Measurements from ENCODE around the gene TUBB4B. TPM values are rescaled to one million over a fixed set of nuclear protein-coding genes. Genes with fewer than 3 reads are reported as not detected.
"Not testable (repeated sequence)": the region's sequence is repeated elsewhere in the genome, so short reads cannot be mapped to it uniquely, and the experiment has no call there.

TUBB4B gene
- total RNA-seq, 2 donors from 2014 or later, result 353 to 486 TPM

DNA sequence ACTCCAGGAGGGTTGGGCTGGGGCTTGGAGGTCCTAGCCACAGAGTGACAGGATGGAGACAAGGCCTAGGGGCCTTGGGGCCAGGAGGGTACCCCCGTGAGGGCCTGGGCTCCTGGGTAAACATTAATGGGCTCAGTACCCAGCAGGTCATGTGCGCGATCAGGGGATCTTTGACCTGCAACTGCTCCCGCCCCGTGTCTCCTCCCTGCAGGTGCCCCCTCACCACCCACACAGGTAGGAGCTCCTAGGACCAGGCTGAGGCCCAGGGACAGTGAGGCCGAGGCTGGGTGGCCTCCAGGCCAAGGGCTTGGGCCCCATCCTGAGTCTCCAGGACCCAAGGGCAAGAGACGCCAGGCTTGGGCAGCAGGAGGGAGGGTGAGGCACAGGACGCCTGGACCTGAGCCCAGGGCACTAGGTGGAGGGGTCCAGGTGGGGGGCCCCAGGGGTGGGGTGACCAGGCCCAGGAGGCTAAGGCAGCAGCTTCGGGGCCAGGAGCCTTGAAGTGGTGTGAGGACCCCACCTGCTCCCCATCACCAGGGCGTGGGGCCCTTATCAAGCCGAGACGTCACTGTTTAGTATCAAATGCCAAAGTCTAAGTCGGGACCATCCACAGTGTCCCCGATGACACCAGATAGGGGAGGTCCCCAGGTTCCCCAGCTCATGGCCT is 10.2 kb upstream of the TUBB4B start, which contains the start of gene SLC34A3:
SLC34A3 (plus strand) TSS at position 197 of the 667 bp plus-strand sequence. CDS start 802 bp downstream, outside the sequence.
- no peak for DNase-seq
- no peak for ATAC-seq
- intact Hi-C loops (cut with DNase I, micrococcal nuclease), result loop anchor here in 1 of 2 donors (10.0 kb wide), 1 partner anchor 116 kb away; the partner anchor contains the start of gene DPP7

DNA sequence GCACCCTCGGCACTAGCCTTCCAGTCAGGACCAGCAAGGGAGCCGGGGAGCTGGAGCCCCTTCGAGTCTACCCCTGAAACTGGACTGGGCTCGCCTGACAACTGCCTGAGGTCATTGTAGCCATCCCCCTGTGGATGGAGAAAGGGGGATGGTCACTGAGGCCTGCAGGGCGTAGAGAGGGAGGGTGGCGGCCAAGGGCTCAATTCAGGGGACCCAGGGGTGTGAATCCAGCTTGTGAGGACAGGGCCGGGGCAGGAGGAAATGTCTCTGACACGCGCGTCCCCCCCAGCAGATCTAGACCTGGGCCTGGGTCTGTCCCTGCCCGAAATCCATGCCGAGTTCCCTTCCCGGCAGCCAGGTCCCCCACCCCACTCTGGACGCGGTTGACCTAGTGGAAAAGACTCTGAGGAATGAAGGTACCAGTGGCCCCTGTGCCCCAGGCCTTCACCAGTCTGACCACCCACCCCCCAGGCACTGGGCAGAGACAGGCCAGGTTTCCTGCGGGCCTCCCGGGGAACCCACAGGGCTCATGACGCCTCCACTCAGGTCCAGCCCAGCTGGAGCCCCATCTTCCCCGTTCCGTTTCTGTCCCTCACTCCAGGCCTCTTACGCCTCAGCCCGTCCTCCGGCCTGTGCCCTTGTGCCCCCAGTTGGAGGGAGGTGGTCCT is 9.6 kb upstream of the TUBB4B start:
- no peak for ATAC-seq
- intact Hi-C loops (cut with DNase I, micrococcal nuclease), result loop anchor here in 1 of 2 donors (10.0 kb wide), 1 partner anchor 117 kb away; the partner anchor contains the start of gene DPP7
- DNase-seq, result no peak

DNA sequence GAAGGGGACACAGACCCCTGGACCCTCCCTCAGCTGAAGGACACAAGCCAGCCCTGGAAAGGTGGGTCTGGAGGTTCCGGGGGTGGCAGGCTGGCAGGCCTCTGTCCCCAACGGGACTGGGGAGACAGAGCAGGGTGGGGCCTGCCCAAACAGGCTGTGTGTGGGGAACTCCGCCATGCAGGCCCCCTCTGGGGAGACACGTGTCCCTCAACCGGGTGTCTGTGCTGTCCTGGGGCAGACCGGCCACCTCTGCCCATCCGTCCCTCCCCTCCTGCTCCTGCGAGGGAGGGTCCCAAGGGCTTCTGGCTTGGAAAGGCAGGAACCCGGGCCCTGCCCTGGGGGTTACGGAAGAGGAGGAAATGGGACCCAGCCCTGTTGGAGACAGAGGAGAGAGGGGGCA is 9.0 kb upstream of the TUBB4B start:
- ATAC-seq (no peak), DNase-seq (no peak)
- intact Hi-C loops (cut with DNase I, micrococcal nuclease), result loop anchor here in 1 of 2 donors (10.0 kb wide), 1 partner anchor 117 kb away; the partner anchor contains the start of gene DPP7

DNA sequence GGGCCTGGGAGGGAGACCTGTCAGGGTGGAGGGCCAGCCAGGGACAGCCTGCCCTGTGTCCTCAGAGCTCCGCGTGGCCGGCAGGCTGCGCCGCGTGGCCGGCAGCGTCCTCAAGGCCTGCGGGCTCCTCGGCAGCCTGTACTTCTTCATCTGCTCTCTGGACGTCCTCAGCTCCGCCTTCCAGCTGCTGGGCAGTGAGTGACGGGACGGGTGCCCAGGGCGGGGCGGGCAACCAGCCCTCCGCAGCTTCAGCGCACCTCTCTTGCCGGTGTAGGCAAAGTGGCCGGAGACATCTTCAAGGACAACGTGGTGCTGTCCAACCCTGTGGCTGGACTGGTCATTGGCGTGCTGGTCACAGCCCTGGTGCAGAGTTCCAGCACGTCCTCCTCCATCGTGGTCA is 8.6 kb upstream of the TUBB4B start:
- ATAC-seq, result peak; percentile 42
- intact Hi-C loops (cut with DNase I, micrococcal nuclease), result loop anchor here in 1 of 2 donors (10.0 kb wide), 1 partner anchor 118 kb away; the partner anchor contains the start of gene DPP7

DNA sequence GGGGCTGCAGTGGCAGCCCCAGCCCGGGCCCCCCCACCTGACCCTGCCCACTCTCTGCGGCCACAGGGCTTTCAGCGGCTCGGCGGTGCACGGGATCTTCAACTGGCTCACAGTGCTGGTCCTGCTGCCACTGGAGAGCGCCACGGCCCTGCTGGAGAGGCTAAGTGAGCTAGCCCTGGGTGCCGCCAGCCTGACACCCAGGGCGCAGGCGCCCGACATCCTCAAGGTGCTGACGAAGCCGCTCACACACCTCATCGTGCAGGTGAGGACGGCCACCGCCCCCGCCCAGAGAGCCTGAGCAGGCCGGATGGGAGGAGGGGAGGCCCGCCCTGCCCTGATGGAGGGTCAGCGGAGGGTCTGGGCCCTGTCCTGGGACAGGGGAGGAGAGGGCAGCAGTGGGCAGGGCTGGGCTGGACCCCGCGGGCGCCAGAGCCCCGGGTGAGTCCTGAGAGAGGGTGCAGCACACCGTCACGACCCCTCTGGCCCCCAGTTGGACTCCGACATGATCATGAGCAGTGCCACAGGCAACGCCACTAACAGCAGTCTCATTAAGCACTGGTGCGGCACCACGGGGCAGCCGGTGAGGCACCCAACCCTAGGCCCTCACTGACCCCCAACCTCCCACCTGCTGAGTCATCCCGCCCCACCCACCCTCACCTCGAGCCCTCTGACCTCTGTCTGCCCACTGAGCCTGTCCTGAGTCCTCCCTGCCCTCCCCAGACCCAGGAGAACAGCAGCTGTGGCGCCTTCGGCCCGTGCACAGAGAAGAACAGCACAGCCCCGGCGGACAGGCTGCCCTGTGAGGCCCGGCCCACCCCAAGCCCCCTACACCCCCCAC is 7.7 kb upstream of the TUBB4B start:
- ATAC-seq, result peak; percentile 12
- intact Hi-C loops (cut with DNase I, micrococcal nuclease), result loop anchor here in 1 of 2 donors (10.0 kb wide), 1 partner anchor 119 kb away; the partner anchor contains the start of gene DPP7
- no peak for DNase-seq

More for the DNA sequence above, 8.6 kb upstream of the TUBB4B start:
- peak in 1 of 2 donors; percentile 58 for DNase-seq

DNA sequence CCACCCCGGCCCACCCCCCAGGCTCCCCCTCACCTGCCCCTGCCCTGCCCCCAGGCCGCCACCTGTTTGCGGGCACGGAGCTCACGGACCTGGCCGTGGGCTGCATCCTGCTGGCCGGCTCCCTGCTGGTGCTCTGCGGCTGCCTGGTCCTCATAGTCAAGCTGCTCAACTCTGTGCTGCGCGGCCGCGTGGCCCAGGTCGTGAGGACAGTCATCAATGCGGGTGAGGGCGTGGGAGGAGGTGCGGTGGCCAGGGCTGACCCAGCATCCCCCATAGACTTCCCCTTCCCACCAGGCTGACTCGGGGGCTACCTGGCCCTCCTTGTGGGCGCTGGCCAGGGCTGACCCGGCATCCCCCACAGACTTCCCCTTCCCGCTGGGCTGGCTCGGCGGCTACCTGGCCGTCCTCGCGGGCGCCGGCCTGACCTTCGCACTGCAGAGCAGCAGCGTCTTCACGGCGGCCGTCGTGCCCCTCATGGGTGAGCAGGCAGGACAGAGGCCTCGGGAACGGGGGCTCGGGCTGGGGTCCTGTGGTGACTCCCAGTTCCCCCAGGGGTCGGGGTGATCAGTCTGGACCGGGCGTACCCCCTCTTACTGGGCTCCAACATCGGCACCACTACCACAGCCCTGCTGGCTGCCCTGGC is 6.9 kb upstream of the TUBB4B start:
- no peak for ATAC-seq
- DNase-seq, result no peak
- intact Hi-C loops (cut with DNase I, micrococcal nuclease), result loop anchor here in 1 of 2 donors (10.0 kb wide), 1 partner anchor 119 kb away; the partner anchor contains the start of gene DPP7

DNA sequence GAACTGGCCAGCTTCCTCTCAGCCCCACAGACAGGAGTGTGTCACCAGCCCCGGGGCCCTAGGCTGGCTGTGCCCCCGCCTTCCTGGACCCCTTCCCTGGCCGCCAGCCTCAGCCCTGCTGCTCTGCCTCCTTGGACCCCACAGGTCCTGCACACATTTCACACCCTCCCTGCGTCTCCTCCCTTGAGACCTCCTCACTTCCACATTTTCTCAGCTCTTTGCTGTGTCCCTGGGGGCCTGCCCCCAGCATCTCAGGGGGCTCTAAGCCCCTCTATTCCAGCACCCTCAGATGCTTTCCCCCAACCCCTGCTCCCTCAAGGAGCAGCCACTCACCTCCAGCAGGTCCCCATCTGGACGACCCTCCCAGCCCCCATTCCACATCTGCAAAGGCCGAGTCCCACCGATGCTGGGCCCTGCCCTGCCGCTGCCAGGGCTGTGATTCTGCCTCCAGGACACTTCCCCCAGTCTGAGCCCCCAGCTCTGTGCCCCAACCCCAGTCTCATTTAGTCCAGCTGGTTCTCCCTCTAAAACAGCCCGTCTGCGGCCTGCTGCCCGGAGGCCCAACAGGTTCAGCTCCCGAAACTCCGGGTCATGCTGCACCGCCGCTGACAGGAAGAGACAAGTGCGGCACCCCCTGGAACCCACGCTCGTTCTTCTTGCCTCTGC is 6.2 kb upstream of the TUBB4B start:
- no peak for DNase-seq
- no peak for ATAC-seq
- intact Hi-C loops (cut with DNase I, micrococcal nuclease), result loop anchor here in 1 of 2 donors (10.0 kb wide), 1 partner anchor 120 kb away; the partner anchor contains the start of gene DPP7

DNA sequence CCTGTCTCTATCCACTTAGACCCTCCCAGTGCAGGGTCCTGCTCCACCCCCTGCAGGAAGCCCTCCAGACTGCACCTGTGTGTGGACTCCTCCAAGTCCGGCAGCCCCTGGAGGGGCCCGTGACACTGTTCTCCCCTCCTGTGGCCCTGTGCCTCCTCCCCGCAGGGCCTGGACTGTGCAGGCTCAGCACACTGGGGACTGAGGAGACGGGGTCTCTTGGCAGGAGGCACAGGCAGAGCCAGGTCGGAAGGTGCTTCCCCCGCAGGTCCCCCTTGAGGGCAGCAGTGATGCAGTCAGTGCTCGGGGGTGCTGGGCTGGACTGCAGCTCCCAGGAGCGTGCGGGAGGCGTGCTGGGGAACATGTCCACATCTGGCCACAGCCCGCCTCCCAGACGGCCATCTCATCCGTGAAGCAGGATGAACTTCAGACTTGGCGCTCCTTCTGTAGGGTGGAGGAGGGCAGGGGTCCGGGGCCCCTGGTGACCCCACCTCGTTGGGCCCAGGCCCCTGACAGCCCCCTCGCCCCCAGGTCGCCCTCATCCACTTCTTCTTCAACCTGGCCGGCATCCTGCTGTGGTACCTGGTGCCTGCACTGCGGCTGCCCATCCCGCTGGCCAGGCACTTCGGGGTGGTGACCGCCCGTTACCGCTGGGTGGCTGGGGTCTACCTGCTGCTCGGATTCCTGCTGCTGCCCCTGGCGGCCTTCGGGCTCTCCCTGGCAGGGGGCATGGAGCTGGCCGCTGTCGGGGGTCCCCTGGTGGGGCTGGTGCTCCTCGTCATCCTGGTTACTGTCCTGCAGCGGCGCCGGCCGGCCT is 5.5 kb upstream of the TUBB4B start:
- intact Hi-C loops (cut with DNase I, micrococcal nuclease), result loop anchor here in 1 of 2 donors (10.0 kb wide), 1 partner anchor 121 kb away; the partner anchor contains the start of gene DPP7
- DNase-seq, result no peak
- ATAC-seq, result no peak

DNA sequence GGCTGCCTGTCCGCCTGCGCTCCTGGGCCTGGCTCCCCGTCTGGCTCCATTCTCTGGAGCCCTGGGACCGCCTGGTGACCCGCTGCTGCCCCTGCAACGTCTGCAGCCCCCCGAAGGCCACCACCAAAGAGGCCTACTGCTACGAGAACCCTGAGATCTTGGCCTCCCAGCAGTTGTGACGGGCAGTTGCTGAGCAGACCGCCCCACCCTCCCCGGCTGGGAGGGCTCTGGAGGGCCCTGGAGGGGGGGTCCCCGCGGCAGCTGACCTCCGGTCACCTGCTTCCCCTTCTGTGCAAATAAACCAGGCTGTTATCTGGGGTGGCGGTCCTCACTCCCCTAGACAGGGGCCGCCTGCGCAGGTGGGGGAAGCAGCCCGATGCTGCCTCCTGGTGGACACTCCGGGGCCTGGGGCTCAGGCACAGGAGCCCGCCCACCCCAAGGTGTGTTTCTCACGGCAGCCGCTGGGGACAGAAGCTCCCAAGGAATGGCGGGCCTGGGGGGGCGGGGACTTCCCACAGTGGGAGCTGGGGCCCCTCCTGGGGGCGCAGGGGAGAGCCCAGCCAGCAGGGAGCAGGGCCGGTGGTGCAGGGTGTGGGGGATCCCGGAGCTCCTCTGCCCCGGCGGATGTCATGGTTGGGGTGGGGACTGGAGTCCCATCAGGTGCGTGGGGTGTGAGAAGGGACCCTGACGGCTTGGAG is 4.7 kb upstream of the TUBB4B start:
- intact Hi-C loops (cut with DNase I, micrococcal nuclease), result loop anchor here in 1 of 2 donors (10.0 kb wide), 1 partner anchor 122 kb away; the partner anchor contains the start of gene DPP7
- DNase-seq (peak; percentile 84 to 96), ATAC-seq (peak; percentile 38)

DNA sequence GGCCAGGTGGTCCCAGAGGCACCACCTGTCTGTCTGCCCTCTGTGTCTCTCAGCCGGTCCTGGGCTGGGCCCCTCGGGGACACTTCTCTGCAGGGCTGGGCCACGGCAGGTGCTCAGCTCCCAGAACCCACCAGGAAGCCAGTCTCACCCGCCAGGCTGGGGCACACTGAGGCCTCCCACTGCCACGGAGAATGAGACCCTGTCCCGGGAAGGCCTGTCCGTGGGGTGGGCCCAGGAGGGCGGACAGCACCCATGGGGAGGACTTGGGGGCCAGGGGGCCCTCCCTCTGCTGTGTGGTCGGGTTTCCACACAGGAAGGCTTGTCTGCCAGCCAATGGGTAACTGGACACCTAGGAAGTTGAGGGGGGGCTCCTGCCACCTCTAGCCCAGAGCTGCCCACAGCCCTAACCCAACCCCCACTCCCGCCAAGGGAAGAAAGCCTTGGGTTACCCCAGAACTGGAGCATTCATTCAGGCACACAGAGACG is 4.1 kb upstream of the TUBB4B start:
- ATAC-seq (no peak), DNase-seq (no peak)
- intact Hi-C loops (cut with DNase I, micrococcal nuclease), result loop anchor here in 1 of 2 donors (10.0 kb wide), 1 partner anchor 122 kb away; the partner anchor contains the start of gene DPP7

DNA sequence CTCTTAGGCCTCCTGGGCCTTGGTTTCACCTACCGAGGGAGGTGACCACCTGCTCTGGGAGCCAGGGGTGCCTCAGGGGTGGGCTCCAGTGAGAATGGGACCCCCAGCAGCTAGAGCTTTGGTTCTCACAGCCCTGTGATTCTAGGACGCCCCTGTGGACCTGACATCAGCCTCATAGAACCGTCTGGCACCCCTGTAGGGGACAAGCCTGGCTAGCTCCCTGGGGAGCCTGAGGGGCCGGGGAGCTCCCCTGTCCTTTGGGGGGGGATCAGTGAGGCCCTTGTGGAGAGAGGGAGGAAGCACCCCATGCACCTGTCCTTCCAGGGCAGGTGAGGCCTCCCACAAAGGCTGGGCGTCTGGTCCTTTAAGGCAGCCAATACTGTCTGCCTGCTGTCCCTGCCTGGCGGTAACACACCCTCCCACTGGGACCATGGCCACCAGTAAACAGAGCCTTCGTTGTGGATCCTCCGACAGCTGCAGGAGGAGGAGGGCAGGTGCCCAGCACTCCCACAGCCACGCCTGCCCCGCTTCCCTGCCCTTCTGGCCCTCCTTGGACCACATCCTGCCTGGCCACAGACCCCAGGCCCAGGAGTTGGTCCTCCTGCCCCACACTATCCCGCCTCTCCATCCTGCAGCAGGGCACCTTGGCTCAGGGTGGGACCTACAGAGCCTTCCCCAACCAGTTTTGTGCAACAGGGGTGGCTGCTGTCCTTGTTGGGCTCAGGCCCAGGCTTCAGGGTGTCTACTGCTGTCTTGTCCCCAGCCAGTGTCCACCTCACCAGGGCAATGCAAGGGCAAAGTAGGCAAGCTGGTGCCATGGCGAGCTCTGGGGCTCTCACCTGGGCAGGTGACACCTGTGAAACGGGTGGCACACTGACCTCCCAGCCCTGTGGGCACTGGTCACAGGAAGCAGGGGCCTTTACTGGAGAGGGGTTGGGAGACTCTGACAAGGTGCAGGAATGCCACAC is 3.0 kb upstream of the TUBB4B start:
- intact Hi-C loops (cut with DNase I, micrococcal nuclease), result loop anchor here in 1 of 2 donors (10.0 kb wide), 1 partner anchor 123 kb away; the partner anchor contains the start of gene DPP7
- ATAC-seq (peak; percentile 42), DNase-seq (peak; percentile 71 to 78)

DNA sequence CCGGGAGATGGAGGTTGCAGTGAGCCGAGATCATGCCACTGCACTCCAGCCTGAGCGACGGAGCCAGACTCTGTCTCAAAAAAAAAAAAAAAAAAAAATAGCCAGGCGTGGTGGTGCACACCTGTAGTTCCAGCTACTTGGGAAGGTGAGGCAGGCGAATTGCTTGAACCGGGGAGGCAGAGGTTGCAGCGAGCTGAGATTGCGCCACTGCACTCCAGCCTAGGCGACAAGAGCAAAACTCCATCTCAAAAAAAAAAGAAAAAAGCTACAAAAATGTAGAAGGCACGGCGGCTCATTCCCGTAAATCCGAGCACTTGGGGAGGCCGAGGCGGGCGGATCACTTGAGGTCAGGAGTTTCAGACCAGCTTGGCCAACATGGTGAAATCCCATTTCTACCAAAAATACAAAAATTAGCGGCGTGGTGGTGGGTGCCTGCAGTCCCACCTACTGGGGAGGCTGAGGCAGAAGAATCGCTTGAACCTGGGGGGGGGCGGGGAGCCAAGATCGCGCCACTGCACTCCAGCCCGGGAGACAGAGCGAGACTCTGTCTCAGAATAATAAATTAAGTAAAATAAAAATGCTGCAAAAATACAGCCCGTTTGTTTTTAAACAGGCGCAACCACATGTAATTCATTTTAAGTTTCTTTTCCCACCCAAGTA is 1.4 kb upstream of the TUBB4B start:
- not testable (repeated sequence) for ATAC-seq, DNase-seq
- intact Hi-C loops (cut with DNase I, micrococcal nuclease), result loop anchor here in 1 of 2 donors (10.0 kb wide), 1 partner anchor 125 kb away; the partner anchor contains the start of gene DPP7

DNA sequence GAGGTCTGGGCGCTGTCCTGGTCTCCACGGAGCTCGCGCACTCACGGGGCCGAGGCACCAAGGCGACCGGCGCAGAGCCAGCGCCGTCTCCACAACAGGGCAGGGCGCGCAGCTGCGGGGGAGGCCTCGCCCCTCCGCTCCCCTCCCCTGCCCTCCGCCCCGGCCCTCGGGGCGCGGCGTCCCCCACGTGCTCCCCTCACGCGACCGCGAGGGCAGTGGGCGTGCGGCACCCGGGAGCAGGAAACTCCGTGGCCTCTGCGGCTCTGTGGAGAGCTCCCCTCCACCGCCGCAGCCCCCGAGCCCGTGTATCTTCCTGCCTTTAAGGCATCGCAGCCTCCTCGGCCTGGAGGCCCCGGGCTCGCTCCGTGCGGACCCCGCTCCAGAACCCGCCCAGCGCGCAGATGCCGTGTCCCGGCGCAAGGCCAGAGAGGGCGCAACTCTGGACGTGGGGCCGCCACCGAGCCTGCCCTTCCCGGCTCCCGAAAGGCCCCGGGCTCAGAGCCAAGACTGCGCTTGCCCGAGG is 708 bp upstream of the TUBB4B start:
- ATAC-seq (peak; percentile 52), DNase-seq (peak; percentile 82 to 83)
- intact Hi-C loops (cut with DNase I, micrococcal nuclease), result no loop called here
